ENCODE measurements around the gene HS6ST2.

Gene HS6ST2

DNA sequence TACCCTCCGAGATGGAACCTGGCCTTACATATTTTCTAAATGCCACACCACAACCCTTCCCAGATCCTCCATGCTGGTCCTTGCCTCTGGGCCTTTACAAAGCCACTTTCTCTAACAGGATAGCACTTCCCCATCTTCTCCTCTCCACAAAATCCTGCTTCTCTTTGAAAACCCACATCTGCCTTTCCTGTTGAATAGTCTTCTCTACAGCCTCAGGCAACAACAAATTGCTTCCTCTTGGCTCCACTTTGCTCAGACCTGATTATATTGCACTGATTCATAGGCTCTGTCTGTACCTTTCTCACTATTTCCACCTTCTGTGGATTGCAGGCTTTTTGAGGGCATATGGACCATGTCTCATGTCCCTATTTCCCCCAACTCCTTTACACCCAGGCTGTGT, 265.9 kb downstream of the HS6ST2 start:
- Histone ChIP-seq H3K4me1 (ENCODE audit: control insufficient read depth, low read depth, low read length) (peaks cover 5% of the 10 kb centered on the region), H2BK5ac (ENCODE audit: low read length) (no peak overlapping the region), H3K79me1 (ENCODE audit: low read length) (no peaks in the 10 kb centered on the region), H3K79me2 (ENCODE audit: control insufficient read depth, insufficient read depth, low read length) (no peaks in the 10 kb centered on the region), H3K36me3 (ENCODE audit: control insufficient read depth, insufficient read depth, low read length) (no peaks in the 10 kb centered on the region), H2AK5ac (ENCODE audit: low read length) (no peak overlapping the region), H3K4me3 (ENCODE audit: low read length) (no peak overlapping the region), H3K18ac (ENCODE audit: low read length) (no peak overlapping the region), H3K9ac (ENCODE audit: low read length) (no peak overlapping the region), H4K5ac (ENCODE audit: low read length) (no peak overlapping the region), H3K4me2 (ENCODE audit: low read length) (no peak overlapping the region), H3K4ac (ENCODE audit: low read depth, low read length) (no peak overlapping the region), H4K8ac (ENCODE audit: low read depth, low read length) (no peak overlapping the region), H3K23ac (ENCODE audit: low read length) (no peak overlapping the region), H2BK15ac (replicated peaks; ENCODE audit: low read depth) (no peak overlapping the region), H2BK120ac (ENCODE audit: low read depth, low read length) (no peak overlapping the region), H3K27me3 (ENCODE audit: insufficient read depth, low read length, poor library complexity) (no peaks in the 10 kb centered on the region), H3K27ac (ENCODE audit: low read depth, low read length) (no peak overlapping the region), H3K56ac (ENCODE audit: low read length) (no peak overlapping the region)
- no CpG with 5 or more reads among the region's 1 CpG for WGBS (ENCODE audit: extremely low coverage, insufficient coverage, low lambda C conversion rate)
- DNase-seq: no peak

DNA sequence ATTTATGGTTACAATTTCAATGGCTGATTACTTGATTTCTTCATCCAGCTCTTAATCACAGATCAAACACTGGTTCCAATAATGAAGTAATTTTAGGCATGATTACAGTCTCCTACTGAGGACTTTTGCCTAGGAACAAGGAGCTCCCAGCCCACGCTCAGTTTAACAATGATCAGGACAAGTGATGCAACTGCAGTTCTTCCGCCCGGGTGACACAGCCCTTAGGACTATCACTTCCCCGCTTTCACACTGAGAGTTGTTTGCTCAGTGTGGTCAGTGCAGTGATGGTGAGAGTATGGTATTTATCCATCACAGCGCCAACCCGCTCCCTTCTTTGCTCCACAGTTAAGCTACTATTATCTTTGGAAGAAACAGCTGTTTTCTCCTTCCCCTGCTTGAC, 266.4 kb downstream of the HS6ST2 start:
- WGBS (ENCODE audit: extremely low coverage, insufficient coverage, low lambda C conversion rate): no CpG with 5 or more reads among the region's 6 CpGs
- no peak overlapping the region for H3K27ac ChIP-seq (ENCODE audit: low read depth, low read length)
- H3K18ac ChIP-seq (ENCODE audit: low read length): no peak overlapping the region
- no peak overlapping the region for H3K4me3 ChIP-seq (ENCODE audit: low read length)
- no peak overlapping the region for H2BK5ac ChIP-seq (ENCODE audit: low read length)
- H2AK5ac ChIP-seq (ENCODE audit: low read length): no peak overlapping the region
- H3K9ac ChIP-seq (ENCODE audit: low read length): no peak overlapping the region
- no peak overlapping the region for H3K4ac ChIP-seq (ENCODE audit: low read depth, low read length)
- H3K79me2 ChIP-seq (ENCODE audit: control insufficient read depth, insufficient read depth, low read length): no peaks in the 10 kb centered on the region
- no peak overlapping the region for H3K4me2 ChIP-seq (ENCODE audit: low read length)
- H2BK15ac ChIP-seq (replicated peaks; ENCODE audit: low read depth): no peak overlapping the region
- H3K79me1 ChIP-seq (ENCODE audit: low read length): no peaks in the 10 kb centered on the region
- peaks cover 5% of the 10 kb centered on the region for H3K4me1 ChIP-seq (ENCODE audit: control insufficient read depth, low read depth, low read length)
- H4K8ac ChIP-seq (ENCODE audit: low read depth, low read length): no peak overlapping the region
- no peak overlapping the region for H4K5ac ChIP-seq (ENCODE audit: low read length)
- H3K23ac ChIP-seq (ENCODE audit: low read length): no peak overlapping the region
- no peak overlapping the region for H3K56ac ChIP-seq (ENCODE audit: low read length)
- no peak for DNase-seq
- H3K36me3 ChIP-seq (ENCODE audit: control insufficient read depth, insufficient read depth, low read length): no peaks in the 10 kb centered on the region
- no peaks in the 10 kb centered on the region for H3K27me3 ChIP-seq (ENCODE audit: insufficient read depth, low read length, poor library complexity)
- no peak overlapping the region for H2BK120ac ChIP-seq (ENCODE audit: low read depth, low read length)

DNA sequence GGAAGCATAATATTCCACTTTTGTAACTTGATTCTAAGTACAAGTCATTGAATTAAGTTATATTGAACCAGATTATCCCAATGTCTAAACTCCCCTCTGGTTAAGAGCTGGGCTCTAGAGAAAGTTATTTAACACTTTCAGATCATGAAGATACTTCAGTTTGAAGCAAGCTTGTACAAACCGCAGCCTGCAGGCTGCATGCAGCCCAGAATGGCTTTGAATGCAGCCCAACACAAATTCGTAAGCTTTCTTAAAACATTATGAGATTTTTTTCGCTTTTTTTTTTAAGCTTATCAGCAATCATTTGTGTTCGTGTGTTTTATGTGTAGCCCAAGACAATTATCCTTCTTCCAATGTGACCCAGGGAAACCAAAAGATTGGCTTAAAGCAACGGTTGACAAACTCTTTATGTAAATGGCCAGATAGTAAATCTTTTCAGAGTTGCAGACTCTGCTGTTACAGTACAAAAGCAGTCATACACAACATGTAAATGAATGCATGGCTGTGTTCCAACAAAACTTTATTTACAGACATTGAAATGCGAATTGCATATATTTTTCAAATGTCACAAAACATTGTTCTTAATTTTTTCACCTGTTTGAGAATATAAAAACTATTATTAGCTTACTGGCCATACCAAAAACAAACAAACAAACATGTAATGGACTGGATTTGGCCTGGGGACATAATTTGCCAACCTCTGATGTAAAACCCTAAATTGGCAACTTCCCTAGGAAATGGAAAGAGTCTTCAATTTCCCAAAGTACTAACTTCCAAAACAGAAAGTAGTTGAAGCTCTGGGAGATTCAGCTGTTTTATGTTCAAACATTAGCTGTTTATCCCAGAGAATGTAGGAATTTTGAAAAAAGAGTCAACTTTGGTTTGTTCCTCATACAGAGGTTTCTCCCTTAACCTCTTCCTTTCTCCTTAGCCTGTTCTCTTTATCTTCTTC, 268.5 kb downstream of the HS6ST2 start:
- H3K4ac ChIP-seq (ENCODE audit: low read depth, low read length): no peak overlapping the region
- H3K56ac ChIP-seq (ENCODE audit: low read length): no peak overlapping the region
- H3K23ac ChIP-seq (ENCODE audit: low read length): no peak overlapping the region
- H2AK5ac ChIP-seq (ENCODE audit: low read length): no peak overlapping the region
- H3K4me3 ChIP-seq (ENCODE audit: low read length): no peak overlapping the region
- H3K27me3 ChIP-seq (ENCODE audit: insufficient read depth, low read length, poor library complexity): no peaks in the 10 kb centered on the region
- peaks cover 5% of the 10 kb centered on the region for H3K4me1 ChIP-seq (ENCODE audit: control insufficient read depth, low read depth, low read length)
- no peaks in the 10 kb centered on the region for H3K79me1 ChIP-seq (ENCODE audit: low read length)
- no peak overlapping the region for H3K9ac ChIP-seq (ENCODE audit: low read length)
- no peak overlapping the region for H2BK5ac ChIP-seq (ENCODE audit: low read length)
- no peak for DNase-seq
- no peak overlapping the region for H3K4me2 ChIP-seq (ENCODE audit: low read length)
- no peak overlapping the region for H4K5ac ChIP-seq (ENCODE audit: low read length)
- H3K18ac ChIP-seq (ENCODE audit: low read length): no peak overlapping the region
- H3K27ac ChIP-seq (ENCODE audit: low read depth, low read length): no peak overlapping the region
- no peak overlapping the region for H4K8ac ChIP-seq (ENCODE audit: low read depth, low read length)
- no peaks in the 10 kb centered on the region for H3K79me2 ChIP-seq (ENCODE audit: control insufficient read depth, insufficient read depth, low read length)
- H2BK15ac ChIP-seq (replicated peaks; ENCODE audit: low read depth): no peak overlapping the region
- WGBS (ENCODE audit: extremely low coverage, insufficient coverage, low lambda C conversion rate): no CpG with 5 or more reads among the region's 6 CpGs
- no peaks in the 10 kb centered on the region for H3K36me3 ChIP-seq (ENCODE audit: control insufficient read depth, insufficient read depth, low read length)
- no peak overlapping the region for H2BK120ac ChIP-seq (ENCODE audit: low read depth, low read length)

DNA sequence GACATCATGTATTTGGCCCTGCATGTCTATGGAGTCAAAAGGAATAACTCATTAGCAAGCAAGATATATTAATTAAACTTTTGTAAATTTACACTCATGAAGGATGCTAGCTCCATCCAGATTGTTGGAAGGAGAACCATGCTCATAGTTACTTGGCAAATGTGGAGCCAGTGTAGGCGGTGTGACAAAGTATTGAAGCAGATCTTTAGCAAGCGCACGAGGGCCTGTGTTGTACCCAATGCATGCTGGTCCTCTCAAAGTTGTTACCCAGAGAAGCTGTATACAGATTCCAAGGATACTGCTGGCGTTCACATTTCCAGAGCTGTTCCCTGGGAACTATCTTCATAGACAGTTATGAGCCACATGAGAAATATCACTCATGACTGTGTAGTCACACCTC, 273.2 kb downstream of the HS6ST2 start:
- no peak for DNase-seq
- no peaks in the 10 kb centered on the region for H3K4me1 ChIP-seq (ENCODE audit: control insufficient read depth, low read depth, low read length)
- H3K36me3 ChIP-seq (ENCODE audit: control insufficient read depth, insufficient read depth, low read length): no peaks in the 10 kb centered on the region
- WGBS (ENCODE audit: extremely low coverage, insufficient coverage, low lambda C conversion rate): no CpG with 5 or more reads among the region's 4 CpGs
- H4K8ac ChIP-seq (ENCODE audit: low read depth, low read length): no peak overlapping the region
- H3K79me1 ChIP-seq (ENCODE audit: low read length): no peaks in the 10 kb centered on the region
- H3K4ac ChIP-seq (ENCODE audit: low read depth, low read length): no peak overlapping the region
- H3K9ac ChIP-seq (ENCODE audit: low read length): no peak overlapping the region
- no peak overlapping the region for H2BK15ac ChIP-seq (replicated peaks; ENCODE audit: low read depth)
- no peak overlapping the region for H3K4me2 ChIP-seq (ENCODE audit: low read length)
- no peak overlapping the region for H3K18ac ChIP-seq (ENCODE audit: low read length)
- no peaks in the 10 kb centered on the region for H3K79me2 ChIP-seq (ENCODE audit: control insufficient read depth, insufficient read depth, low read length)
- no peak overlapping the region for H2BK120ac ChIP-seq (ENCODE audit: low read depth, low read length)
- H2AK5ac ChIP-seq (ENCODE audit: low read length): no peak overlapping the region
- H3K56ac ChIP-seq (ENCODE audit: low read length): no peak overlapping the region
- H2BK5ac ChIP-seq (ENCODE audit: low read length): no peak overlapping the region
- no peak overlapping the region for H4K5ac ChIP-seq (ENCODE audit: low read length)
- no peak overlapping the region for H3K23ac ChIP-seq (ENCODE audit: low read length)
- H3K4me3 ChIP-seq (ENCODE audit: low read length): no peak overlapping the region
- no peaks in the 10 kb centered on the region for H3K27me3 ChIP-seq (ENCODE audit: insufficient read depth, low read length, poor library complexity)
- H3K27ac ChIP-seq (ENCODE audit: low read depth, low read length): no peak overlapping the region

DNA sequence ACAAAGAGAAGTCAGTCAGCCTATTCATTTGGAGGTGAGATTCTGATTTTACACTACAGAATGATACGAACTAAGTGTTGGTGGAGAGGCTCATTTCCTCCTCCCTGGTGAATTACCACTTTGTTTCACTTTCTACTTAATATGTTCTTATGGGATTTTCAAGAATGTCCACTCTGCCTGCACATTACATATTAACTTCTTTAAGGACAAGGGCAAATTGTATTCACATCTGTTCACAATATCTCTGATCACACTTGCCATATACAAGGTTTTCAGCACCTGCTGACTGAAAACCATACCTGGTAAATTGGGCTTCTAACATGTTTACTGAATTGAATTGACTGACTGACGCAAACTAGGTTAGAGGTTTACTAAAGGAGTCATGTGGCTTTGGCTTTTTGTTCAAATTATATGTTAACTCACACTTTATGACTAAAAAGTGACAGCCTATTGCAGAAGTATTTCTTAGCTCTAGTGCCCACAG, 281.2 kb downstream of the HS6ST2 start:
- Histone ChIP-seq H4K8ac (ENCODE audit: low read depth, low read length) (no peak overlapping the region), H3K4me2 (ENCODE audit: low read length) (no peak overlapping the region), H2BK120ac (ENCODE audit: low read depth, low read length) (no peak overlapping the region), H3K4ac (ENCODE audit: low read depth, low read length) (no peak overlapping the region), H3K79me2 (ENCODE audit: control insufficient read depth, insufficient read depth, low read length) (no peaks in the 10 kb centered on the region), H4K5ac (ENCODE audit: low read length) (no peak overlapping the region), H3K4me1 (ENCODE audit: control insufficient read depth, low read depth, low read length) (no peaks in the 10 kb centered on the region), H2AK5ac (ENCODE audit: low read length) (no peak overlapping the region), H3K9ac (ENCODE audit: low read length) (no peak overlapping the region), H3K4me3 (ENCODE audit: low read length) (no peak overlapping the region), H3K36me3 (ENCODE audit: control insufficient read depth, insufficient read depth, low read length) (no peaks in the 10 kb centered on the region), H2BK15ac (replicated peaks; ENCODE audit: low read depth) (no peak overlapping the region), H2BK5ac (ENCODE audit: low read length) (no peak overlapping the region), H3K18ac (ENCODE audit: low read length) (no peak overlapping the region), H3K56ac (ENCODE audit: low read length) (no peak overlapping the region), H3K27ac (ENCODE audit: low read depth, low read length) (no peak overlapping the region), H3K79me1 (ENCODE audit: low read length) (no peaks in the 10 kb centered on the region), H3K27me3 (ENCODE audit: insufficient read depth, low read length, poor library complexity) (no peaks in the 10 kb centered on the region), H3K23ac (ENCODE audit: low read length) (no peak overlapping the region)
- no CpG with 5 or more reads among the region's 2 CpGs for WGBS (ENCODE audit: extremely low coverage, insufficient coverage, low lambda C conversion rate)
- DNase-seq: no peak
